Gastrocnemius medialis (tissue), 4 donors: Measurements from ENCODE around the gene LRP5.

Experiments used
- CTCF ChIP-seq, 5 experiments: fragments of 450-650 bp in 3 of 5; fragments of 200-600 bp in 2 of 5; sonication (generic) in 2 of 5; IDR thresholded peaks in 4 of 5; conservative IDR thresholded peaks in 1 of 5; 1 replicate in 4 of 5; 2 replicates in 1 of 5; pipeline ENCODE4 v1.5.1; 2016 to 2019; ENCODE audit warnings: antibody characterized with exemption in 5 of 5, mild to moderate bottlenecking in 3 of 5, moderate library complexity in 3 of 5
- POLR2A ChIP-seq, 2 donors: fragments of 450-650 bp; IDR thresholded peaks; one replicate each; pipeline ENCODE4 v1.6.1; 2017; ENCODE audit warnings: antibody characterized with exemption in 2 of 2, mild to moderate bottlenecking in 2 of 2, moderate library complexity in 2 of 2

- TF ChIP-seq CTCF (IDR thresholded peaks at IDR 0.05 in 4 of 5, conservative IDR thresholded peaks at IDR 0.05 in 1 of 5) (no peak), POLR2A (IDR thresholded peaks at IDR 0.05) (no peak)
Measured at GRCh38 chr11:68343761-68344256, 31.4 kb downstream of the LRP5 start.
